Daoy (cell line): ENCODE measurements around the gene CHL1. TPM values are rescaled to one million over a fixed set of nuclear protein-coding genes. Genes with fewer than 3 reads are reported as not detected.

Source experiments
- DNase-seq: peaks from one replicate; pipeline ENCODE4 v3.0.0-alpha.2; 2015; ENCODE audit warnings: low read depth
- total RNA-seq: library from RNA; depleted of rRNA; stranded (reverse); fragments of >200 nt; shearing (Covaris generic); gene quantifications from 2 replicates; pipeline ENCODE4 v1.2.3, GENCODE V29; 2014

The CHL1 gene
- total RNA-seq, 1 experiment from 2014 or later, result not detected

DNA sequence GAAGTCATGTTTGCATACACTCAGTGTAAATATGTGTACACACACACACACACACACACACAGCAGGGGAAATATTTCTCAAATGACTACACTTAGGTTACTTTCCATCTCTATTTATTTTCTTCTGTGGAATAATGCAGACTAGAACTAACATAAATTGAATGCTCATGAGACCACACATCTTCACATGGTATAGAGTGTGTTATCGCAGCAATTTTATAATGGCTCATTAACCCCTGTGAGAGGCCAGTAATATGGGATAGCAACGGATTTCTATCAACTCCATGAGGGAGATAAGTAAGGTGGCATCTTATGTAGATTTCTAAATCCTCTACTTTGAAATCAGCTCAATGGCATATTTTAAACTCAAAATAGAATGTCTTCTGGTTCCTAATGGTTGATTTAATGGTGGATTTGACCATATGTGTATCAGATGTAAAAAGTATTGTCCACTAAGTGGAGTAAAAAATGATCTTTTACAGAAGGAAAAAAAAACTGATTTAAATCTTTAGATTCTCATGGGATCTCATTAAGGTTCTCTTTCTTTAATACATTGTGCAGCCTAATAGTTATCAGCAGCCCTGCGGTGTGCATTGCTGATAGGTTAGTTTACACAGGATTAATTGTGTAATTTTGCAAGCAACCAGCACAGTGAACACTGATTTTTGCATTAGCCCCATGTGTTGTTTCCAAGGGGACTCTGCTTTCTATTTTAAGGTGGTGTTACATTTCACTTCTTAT, 32.0 kb downstream of the CHL1 start:
- DNase-seq, result no peak

DNA sequence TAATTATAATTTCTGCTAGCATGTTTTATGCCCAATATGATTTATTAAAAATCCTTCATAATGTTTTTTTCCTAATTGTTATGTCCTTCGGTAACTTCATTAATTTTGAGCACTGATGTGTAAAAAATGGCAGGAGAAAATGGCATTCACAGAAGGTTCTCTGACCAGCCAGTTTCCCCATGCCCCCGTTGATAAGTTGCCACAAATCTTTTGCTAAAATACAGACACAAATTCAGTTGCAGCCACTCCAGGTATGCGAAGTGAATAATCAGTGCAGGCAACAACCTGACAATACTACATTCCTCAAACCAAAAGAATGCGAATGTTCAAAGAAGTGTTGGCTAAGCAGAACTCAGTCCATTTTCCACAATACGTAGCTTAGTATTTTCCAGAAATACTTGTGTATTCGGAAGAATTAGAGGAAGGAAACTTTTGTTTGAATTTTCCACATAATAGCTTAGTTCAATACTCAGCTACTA, 32.7 kb downstream of the CHL1 start:
- no peak for DNase-seq

DNA sequence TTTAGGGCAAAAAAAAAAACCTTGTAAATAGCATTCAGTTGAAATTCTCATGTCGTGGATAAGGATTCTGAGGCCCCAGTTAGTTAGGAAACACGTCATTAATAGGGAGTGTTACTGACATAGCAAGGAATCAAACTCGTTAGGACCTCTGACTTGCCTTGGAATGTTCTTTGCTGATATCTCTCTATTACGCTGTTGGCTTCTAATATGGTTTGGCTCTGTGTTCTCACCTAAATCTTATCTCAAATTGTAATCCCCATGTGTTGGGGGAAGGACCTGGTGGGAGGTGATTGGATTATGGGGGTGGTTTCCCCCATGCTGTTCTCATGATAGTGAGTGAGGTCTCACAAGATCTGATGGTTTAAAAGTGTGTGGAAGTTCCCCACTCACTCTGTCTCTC, 40.3 kb downstream of the CHL1 start:
- DNase-seq, result no peak

DNA sequence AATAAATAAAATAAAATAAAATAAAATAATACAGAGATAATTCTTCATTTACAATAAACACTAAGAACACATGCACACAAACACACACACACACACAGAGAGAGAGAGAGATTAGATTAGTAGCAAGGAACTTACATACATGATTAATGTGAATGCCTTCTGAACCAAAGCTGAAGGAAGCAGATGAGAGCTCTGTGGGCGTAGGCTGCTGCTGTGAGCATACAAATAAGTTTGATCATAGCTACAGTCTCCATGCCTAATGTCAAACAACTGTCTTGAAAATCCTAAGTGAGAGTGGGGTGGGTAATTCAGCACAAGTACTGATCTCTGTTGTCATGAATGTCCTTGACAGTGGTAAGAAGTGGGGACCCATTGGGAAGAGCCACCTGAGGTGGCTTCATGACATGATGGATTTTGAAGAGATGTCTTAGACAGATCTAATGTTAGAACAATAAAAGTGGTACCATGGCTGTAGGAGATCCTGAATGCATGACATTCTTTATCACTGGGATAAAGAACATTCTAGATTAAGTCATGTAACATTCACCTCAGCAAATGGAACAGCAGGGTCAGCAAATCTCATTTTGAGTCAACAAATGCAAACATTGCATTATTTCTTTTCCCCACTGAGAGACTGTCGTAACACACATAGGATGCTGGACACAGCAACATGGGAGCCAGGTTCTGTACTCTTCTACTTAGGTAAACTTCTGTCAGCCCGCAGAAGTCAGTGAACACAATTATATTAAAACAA, 46.2 kb downstream of the CHL1 start:
- no peak for DNase-seq

DNA sequence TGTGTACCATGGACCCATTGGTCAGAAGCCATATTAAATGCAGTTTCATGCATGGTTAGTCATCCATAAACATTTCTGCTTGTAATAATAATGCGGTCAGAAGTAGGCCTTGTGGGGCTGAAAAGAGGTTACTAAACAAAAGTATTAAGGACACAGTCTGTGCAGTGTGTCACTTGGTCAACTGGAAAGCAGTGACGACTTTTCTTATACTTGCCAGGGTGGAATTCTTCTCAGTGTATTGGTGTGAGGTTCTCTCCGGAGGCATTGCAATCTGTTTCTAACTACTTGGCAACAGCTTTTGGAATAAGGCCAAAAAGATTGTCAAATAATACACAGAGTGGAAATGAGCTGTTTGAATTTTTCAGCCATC, 46.8 kb downstream of the CHL1 start:
- DNase-seq, result no peak

DNA sequence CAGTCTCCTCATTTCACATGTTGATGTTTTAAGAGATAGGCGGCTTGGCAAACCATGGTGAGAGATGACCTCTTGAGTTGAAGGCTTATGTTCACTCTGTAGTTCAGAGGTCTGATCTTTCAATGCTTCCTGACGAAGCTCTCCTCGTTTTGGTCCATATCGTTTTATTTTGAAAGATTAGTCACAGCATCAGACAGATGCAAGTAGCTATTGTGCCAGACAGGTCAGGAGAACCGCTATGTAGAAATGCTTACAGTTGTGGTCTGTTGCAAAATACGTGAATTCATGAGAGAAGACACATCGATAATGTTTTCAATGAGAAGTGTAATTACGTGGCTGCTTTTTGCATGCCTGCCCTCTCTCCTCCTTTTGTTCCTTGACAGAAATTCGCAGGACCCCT, 47.5 kb downstream of the CHL1 start:
- no peak for DNase-seq

DNA sequence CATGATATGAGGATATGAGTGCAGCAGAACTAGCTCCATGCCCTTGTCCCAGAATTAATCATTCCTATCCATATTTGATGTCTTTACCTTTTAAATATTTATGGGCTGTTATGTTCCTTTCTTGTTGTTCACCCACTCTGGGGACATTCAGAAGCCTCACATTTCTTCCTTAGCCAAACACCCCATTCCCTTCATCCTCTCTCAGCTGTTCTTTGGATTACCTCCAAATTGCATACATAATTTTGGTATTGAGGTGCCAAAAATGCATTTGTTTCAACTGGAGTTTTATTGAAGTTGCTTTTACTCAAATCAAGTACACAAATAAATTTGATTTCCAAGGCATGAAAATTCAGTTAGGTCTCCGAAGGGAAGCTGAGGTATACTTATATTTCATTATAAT, 51.4 kb downstream of the CHL1 start:
- no peak for DNase-seq

DNA sequence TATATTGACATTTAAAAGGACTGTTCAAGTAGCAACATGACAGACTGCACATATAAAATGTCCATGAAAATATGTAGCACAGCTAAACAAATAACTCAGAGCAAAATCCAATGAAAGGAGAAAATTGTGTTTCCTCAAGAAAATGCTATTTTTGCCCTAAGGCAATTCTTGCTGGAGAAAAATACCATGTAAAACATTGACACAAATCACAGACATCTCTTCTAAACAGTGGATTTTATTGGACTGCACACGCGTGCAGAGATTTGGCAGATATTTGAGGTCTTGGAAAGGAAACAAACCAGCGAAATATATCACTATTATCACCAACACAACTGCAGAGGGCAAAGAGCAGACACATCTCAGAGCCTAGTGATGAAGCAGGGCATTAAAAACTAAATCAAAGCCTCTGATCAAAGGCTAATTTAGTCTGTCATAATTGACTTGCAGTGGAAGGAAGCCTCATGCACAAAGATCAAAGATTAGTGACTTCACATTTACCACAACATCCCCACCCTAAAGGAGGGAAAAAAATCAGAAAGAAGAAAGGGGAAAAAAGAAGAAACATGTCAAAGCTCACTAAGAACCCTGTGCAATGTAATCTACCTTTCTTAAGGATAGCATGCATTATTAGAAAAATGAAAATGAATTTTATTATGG, 52.4 kb downstream of the CHL1 start:
- no peak for DNase-seq

DNA sequence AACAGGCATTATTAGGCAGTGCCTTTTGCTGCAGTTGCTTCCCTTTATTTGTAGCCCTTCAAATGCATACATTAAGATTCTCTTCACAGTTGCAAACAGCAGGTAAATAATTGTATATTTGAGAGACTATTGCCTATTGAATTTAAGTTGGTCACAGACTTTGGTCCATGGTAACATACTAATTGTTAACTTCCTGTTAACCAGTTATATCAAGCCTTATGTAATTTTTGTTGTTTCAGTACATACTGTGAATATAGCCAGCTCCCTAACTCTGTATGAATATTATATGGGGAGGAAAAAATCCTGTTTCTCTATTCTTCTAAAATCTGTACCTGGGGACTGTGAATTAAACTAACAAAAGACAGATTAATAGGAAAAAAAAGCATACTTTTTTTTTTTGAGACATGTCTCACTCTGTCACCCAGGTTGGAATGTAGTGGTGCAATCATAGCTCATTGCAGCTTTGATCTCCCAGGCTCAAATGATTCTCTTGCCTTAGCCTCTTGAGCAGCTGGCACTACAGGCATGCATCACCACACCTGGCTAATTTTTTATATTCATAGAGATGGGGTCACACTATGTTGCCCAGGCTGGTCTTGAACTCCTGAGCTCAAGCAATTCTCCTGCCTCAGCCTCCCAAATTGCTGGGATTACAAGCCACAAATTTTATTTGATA, 53.2 kb downstream of the CHL1 start:
- no peak for DNase-seq

DNA sequence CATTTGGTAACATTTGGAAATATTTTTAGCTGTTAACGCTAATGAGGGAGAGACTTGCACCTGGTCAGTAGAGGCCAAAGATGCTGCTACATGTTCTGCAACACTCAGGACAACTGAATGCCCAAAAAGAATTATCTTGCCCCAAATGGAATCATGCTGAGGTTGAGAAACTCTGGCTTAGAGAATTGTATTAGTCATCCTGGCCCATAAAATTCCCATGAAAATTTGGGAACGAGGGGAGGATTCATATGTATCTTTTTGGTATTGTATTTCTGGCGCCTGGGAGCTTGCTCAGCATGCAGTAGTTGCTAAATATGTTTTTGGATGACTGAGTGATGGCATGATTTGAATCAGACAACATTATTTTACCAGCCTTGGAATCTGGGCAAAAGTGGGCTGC, 59.9 kb downstream of the CHL1 start:
- no peak for DNase-seq

DNA sequence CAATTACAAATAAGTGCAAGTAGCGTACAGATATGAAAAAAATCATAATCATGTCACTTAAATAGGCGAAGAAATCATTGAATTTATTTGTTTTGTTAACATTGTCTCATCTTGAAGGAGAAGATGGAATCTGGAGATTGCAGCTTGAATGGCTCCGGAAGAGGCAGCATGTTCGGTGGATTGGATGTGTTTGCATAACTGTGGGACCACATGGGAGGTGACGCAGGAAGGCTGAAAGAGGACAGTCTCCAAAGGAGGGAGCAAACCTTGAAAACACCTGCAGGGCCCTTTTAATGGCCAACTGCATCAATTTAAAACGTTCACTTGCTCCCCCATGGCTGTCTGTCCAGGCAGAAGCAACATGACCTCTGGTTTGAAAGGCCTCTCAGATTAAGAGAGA, 61.3 kb downstream of the CHL1 start:
- no peak for DNase-seq

DNA sequence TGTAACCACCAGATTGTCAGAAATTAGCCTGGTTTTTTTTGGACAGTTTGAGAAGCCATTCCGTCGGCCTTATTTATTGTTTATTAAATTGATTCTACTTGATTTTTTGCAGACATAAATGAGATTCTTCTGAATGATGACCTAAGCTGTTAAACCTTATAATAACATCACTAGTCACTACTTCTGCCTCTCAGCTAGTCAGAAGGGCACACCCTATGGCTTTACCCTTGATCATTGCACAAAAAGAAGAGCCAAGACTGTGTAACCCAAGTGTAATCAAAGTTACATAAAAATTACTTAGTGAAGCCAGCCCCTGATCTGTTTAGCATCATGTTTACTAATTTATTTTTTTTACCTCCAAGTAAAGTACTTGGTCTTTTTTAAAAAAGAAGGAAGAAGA, 64.3 kb downstream of the CHL1 start:
- no peak for DNase-seq

DNA sequence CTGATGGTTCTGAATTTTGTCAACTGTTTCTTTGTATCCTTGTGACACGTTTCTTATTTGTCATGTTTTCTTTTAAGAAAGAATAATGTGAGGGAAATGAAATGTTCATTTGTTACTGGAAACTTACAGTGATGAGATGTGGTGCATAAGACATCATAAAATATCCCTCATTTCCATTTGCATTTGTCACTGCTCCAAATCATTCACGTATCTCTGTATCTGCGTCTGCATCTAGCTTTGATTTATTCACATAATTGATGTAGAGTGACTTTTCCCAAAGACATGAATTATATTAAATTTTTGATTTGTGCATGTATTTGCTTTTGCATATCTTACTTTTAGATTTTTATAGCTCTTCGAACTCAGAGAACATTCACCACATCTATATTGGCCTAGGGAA, 66.8 kb downstream of the CHL1 start:
- no peak for DNase-seq

DNA sequence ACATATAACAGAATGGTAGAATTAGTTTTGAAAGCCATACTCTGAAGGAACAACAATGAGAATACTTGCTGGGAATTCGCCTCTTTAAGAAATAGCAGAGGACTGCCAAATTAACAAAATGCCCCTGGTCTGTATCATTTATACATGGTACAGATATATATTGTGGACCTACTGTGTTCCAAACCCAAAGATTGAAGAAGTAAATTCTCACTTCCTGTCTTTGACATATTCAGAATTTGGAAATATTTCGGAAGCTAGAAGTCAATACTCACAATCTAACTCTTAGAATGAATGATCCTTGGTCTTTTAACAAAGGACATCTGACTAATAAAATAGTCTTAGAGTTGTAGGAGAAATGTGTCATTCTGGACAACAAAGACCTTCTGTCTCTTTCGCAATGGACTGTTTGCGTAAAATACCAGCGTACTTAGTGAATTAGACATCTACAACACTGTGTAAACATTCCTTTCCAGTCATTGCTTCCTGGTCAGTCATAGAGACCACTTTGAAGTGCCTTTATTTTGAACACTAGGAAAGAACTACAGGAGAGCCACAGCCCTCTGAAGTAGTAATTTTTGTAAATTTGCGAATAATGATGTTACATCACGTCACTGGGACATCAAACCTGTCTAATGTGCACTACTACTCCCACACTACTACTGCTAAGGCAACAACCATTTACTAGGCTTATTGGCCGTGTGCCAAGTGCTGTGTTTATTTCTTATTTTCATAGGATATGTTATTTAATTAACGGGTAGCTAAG, 68.0 kb downstream of the CHL1 start:
- no peak for DNase-seq

DNA sequence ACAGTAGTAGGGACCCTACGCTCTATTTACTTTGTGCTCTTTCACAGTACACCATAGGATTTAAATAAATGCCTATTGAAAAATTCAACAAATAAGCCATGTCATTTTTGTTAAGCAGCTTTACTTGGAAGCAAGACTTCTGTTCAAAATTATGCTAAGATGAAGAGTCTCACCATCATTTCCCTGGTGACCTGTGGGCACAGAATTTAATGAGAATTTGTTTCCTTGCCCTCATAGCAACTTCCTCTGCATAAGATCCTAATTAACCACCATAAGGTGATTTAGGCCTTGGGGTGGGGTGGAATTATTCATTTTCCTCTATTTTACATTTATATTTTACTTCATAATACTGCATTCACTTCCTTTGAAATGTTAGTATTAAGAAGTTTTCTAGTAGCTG, 70.5 kb downstream of the CHL1 start:
- no peak for DNase-seq

DNA sequence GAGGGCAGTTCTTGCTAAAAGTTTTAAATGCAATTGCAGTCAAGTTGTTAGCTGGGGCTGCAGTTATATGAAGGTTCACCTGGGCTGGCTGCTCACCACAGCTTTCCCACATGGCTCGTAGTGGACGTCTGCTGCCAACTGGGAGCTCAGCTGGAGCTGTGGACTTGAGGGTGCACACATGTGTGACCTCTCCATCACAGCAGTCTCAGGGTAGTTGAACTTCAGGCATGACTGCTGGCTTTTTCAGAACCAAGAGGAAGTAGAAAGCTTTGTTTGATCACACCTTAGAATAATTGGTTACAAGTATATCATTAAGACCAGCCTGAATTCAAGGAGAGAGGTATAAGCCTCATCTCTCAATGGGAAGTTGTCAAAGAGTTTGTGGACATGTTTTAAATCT, 74.1 kb downstream of the CHL1 start:
- no peak for DNase-seq

DNA sequence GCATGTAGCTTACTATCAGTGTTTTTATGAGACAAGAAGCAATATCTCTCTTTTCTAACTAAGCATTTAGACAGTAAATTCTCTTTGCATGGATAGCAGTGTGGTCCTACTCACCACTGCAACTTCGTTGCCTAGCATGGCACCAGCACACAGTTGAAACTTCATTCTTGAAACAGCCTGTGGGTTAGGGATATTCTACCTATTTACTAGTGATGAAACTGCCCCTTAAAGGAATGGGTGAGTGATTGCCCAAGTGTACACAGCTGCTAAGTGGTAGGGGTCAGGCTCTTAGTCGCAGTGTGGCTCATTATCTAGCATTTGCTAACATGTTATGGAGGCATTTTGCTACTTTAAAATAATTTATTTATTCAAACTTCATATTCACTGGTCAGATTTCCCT, 78.4 kb downstream of the CHL1 start:
- DNase-seq, result no peak

DNA sequence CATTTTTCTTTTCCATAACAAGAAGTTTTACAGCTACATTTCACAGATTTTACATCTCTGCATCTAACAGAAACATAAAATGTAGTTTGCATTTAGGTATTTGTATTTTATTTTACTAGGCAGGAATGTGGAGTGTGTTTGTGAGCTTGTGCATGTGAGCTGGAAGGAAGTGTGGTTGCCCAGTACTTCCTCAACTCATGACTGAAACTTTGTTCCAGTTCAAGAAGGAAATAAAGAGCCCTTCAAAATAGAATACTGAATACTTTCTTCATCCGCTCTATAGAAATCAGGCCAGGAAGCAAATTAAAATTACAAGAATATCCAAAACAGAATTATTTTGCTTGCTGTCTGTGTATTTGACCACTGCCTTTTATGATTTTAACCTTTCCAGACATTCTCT, 81.3 kb downstream of the CHL1 start:
- DNase-seq, result no peak

DNA sequence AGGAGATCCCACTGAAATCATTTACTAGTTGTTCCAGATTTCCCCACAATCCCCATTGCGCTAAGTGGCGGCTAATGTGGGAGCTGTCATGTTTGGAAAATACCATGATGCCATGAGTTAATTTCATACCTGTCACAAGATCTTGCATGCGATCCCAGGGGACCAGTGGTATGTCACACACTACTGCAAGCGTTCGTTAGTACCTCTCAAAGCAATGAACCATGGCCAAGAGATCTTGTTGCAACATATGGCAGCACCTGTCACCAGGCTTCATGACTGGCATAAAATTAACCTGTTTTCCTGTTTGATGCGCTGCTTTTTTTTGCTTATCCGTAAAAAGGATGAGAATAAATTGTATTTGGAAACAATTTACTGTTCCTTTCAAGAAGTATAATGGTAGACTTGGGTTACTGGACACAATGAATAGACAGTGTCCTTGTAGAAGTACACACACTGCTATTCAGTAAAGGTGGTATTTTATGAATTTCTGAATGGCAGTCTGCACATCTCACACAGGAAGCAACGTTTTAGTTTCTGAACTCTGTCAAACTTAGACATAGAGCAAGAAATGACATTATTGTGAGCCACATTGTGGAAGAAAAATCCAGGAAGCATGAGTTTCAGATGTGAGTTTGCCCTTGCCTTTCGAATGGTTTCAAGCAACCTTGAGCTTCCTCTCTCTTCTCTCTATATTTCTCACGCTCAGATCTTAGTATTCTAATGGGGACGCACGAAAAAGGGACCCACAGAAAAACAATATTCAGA, 81.9 kb downstream of the CHL1 start:
- DNase-seq, result no peak

DNA sequence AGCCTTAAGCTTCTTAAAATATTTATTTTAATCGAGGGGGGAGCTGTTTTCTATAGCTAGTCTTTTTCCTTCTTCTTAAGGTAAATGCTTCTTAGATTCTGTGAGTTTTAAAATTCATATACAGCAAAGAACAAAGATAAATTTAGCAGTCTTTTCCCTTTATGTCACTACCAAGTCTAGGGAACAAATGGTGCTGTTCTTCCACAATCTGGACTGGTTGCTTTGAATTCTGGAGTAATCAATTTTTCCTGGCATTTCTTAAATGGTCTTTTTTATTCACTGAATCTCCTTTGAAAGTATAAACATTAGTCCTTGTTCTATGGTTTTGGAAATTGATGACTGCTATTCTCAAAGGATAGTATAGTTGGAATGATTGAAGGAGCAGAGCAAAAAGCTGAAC, 82.8 kb downstream of the CHL1 start:
- no peak for DNase-seq

DNA sequence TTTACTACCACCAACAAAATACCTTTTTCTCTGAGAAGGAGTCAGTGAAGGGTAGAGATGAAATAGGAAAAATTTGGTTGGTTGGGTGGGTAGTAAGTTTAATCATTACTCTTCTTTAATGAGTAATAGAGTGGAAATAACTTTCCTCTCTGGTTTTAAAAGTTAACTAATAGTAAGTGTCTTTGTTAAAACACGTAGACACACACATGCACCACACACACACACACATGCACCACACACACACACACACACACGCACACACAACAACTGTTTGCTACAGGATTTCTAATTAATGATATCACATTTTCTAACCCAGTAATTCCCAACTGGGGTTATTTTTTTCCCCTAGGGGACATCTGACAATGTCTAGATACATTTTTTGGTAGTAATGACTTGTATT, 84.1 kb downstream of the CHL1 start:
- no peak for DNase-seq
